ENCODE data around the gene FGF18.

Gene FGF18

GRCh38 chr5:171422902-171423663 is 3.6 kb downstream of the FGF18 start:
- DNase-seq (ENCODE audit: low read depth in 3 of 3): no peak

GRCh38 chr5:171424726-171425125 is 5.3 kb downstream of the FGF18 start:
- DNase-seq (ENCODE audit: low read depth in 3 of 3): no peak

- DNase-seq (ENCODE audit: low read depth in 3 of 3): no peak
Measured at GRCh38 chr5:171425596-171426244, 6.3 kb downstream of the FGF18 start.

- no peak for DNase-seq (ENCODE audit: low read depth in 3 of 3)
Measured at GRCh38 chr5:171426266-171426665, 6.8 kb downstream of the FGF18 start.

- no peak for DNase-seq (ENCODE audit: low read depth in 3 of 3)
Measured at GRCh38 chr5:171426680-171427079, 7.2 kb downstream of the FGF18 start.

- DNase-seq (ENCODE audit: low read depth in 3 of 3): no peak
Measured at GRCh38 chr5:171427318-171428167, 8.1 kb downstream of the FGF18 start.

GRCh38 chr5:171428168-171428696 is 8.8 kb downstream of the FGF18 start:
- no peak for DNase-seq (ENCODE audit: low read depth in 3 of 3)

GRCh38 chr5:171428809-171429542 is 9.5 kb downstream of the FGF18 start:
- no peak for DNase-seq (ENCODE audit: low read depth in 3 of 3)

GRCh38 chr5:171429543-171429910 is 10.1 kb downstream of the FGF18 start:
- DNase-seq (ENCODE audit: low read depth in 3 of 3): no peak

GRCh38 chr5:171431251-171431777 is 11.9 kb downstream of the FGF18 start:
- DNase-seq (ENCODE audit: low read depth in 3 of 3): no peak

GRCh38 chr5:171432076-171432475 is 12.6 kb downstream of the FGF18 start:
- DNase-seq (ENCODE audit: low read depth in 3 of 3): no peak

- no peak for DNase-seq (ENCODE audit: low read depth in 3 of 3)
Measured at GRCh38 chr5:171432583-171433351, 13.3 kb downstream of the FGF18 start.

GRCh38 chr5:171433352-171433698 is 13.9 kb downstream of the FGF18 start:
- DNase-seq (ENCODE audit: low read depth in 3 of 3): no peak

- no peak for DNase-seq (ENCODE audit: low read depth in 3 of 3)
Measured at GRCh38 chr5:171433982-171434676, 14.7 kb downstream of the FGF18 start.

- no peak for DNase-seq (ENCODE audit: low read depth in 3 of 3)
Measured at GRCh38 chr5:171434874-171435273, 15.4 kb downstream of the FGF18 start.

GRCh38 chr5:171435908-171436307 is 16.5 kb downstream of the FGF18 start:
- no peak for DNase-seq (ENCODE audit: low read depth in 3 of 3)

GRCh38 chr5:171436804-171437285 is 17.4 kb downstream of the FGF18 start:
- no peak for DNase-seq (ENCODE audit: low read depth in 3 of 3)

GRCh38 chr5:171437286-171437821 is 17.9 kb downstream of the FGF18 start:
- DNase-seq (ENCODE audit: low read depth in 3 of 3): no peak

- no peak for DNase-seq (ENCODE audit: low read depth in 3 of 3)
Measured at GRCh38 chr5:171438738-171439137, 19.3 kb downstream of the FGF18 start.

Measured in stimulated activated CD4-positive, alpha-beta T cell treated with anti-CD3 and anti-CD28 coated beads, TNF-alpha, amount 100 ng/mL, for 48 hours (primary cell).